ENCODE measurements around the gene SCLY. TPM values are rescaled to one million over a fixed set of nuclear protein-coding genes. Genes with fewer than 3 reads are reported as not detected.
A peak's percentile ranks its signal among the peaks of the same experiment; 100 is the strongest.

Gene SCLY
- total and polyA plus RNA-seq, 2 of the 13 experiments (the other 11 are each of a cell fraction or from before 2014, with no cell fraction given), result 27.9 to 38.6 TPM

GRCh38 chr2:238079874-238080327 is 19.1 kb downstream of the SCLY start (continued):
- TF ChIP-seq KIAA2018 (CRISPR knock-in tag; IDR thresholded peaks at IDR 0.05; ENCODE audit: borderline replicate concordance), result no peak
- TF ChIP-seq NR2F2 (IDR thresholded peaks at IDR 0.05; ENCODE audit: borderline replicate concordance, low read depth), result peak; percentile 65; the same call in 1 of the 2 replicates
- peak; percentile 8; the same call in 1 of the 2 replicates for TF ChIP-seq MBNL3 (CRISPR knock-in tag; conservative IDR thresholded peaks at IDR 0.05)
- TF ChIP-seq TRIM24 (CRISPR knock-in tag; IDR thresholded peaks at IDR 0.05), result peak; percentile 97
- no peak; the same call in 1 of the 2 replicates for TF ChIP-seq CCDC6 (CRISPR knock-in tag; IDR thresholded peaks at IDR 0.05)
- TF ChIP-seq HNRNPH1 (optimal IDR thresholded peaks at IDR 0.05; ENCODE audit: low read depth, low read length), result no peak
- no peak for TF ChIP-seq NRL (CRISPR knock-in tag; IDR thresholded peaks at IDR 0.05; ENCODE audit: borderline replicate concordance)
- no peak for TF ChIP-seq ZNF441 (CRISPR knock-in tag; IDR thresholded peaks at IDR 0.05; ENCODE audit: borderline replicate concordance)
- no peak; the same call in 1 of the 2 replicates for TF ChIP-seq SAFB2 (CRISPR knock-in tag; IDR thresholded peaks at IDR 0.05; ENCODE audit: borderline replicate concordance, low read depth)
- TF ChIP-seq SMAD9 (CRISPR knock-in tag; IDR thresholded peaks at IDR 0.05), result no peak
- TF ChIP-seq ATF1 (CRISPR knock-in tag; IDR thresholded peaks at IDR 0.05), result no peak; the same call in 1 of the 2 replicates
- no peak for TF ChIP-seq TCF12 (IDR thresholded peaks at IDR 0.05)
- TF ChIP-seq TCF12 (CRISPR knock-in tag; IDR thresholded peaks at IDR 0.05), result no peak
- TF ChIP-seq ZNF609 (CRISPR knock-in tag; IDR thresholded peaks at IDR 0.05; ENCODE audit: borderline replicate concordance), result peak; percentile 94
- TF ChIP-seq, protein P1, sequence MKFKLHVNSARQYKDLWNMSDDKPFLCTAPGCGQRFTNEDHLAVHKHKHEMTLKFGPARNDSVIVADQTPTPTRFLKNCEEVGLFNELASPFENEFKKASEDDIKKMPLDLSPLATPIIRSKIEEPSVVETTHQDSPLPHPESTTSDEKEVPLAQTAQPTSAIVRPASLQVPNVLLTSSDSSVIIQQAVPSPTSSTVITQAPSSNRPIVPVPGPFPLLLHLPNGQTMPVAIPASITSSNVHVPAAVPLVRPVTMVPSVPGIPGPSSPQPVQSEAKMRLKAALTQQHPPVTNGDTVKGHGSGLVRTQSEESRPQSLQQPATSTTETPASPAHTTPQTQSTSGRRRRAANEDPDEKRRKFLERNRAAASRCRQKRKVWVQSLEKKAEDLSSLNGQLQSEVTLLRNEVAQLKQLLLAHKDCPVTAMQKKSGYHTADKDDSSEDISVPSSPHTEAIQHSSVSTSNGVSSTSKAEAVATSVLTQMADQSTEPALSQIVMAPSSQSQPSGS (CRISPR knock-in tag; IDR thresholded peaks at IDR 0.05), result peak; percentile 89
- TF ChIP-seq PHF21A (CRISPR knock-in tag; IDR thresholded peaks at IDR 0.05), result peak; percentile 93
